Osteocyte (in vitro differentiated cells): ENCODE measurements around the gene AMPD2. TPM values are rescaled to one million over a fixed set of nuclear protein-coding genes. Genes with fewer than 3 reads are reported as not detected.
A peak's percentile ranks its signal among the peaks of the same experiment; 100 is the strongest.

ENCODE experiments used
- DNase-seq: peaks from one replicate; pipeline ENCODE4 v3.0.0; 2021; ENCODE audit warnings: mixed read lengths; ENCODE audit not compliant: unreplicated experiment; ENCODE audit errors: extremely low spot score
- H3K27ac Mint-ChIP-seq: one replicate; pipeline ENCODE4 v1.8.0; 2021; ENCODE audit warnings: mild to moderate bottlenecking, mixed read lengths; ENCODE audit not compliant: unreplicated experiment
- H3K27me3 Mint-ChIP-seq: one replicate; pipeline ENCODE4 v1.8.0; 2021; ENCODE audit warnings: mixed read lengths; ENCODE audit not compliant: unreplicated experiment
- H3K36me3 Mint-ChIP-seq: one replicate; pipeline ENCODE4 v1.8.0; 2021; ENCODE audit warnings: mixed read lengths; ENCODE audit not compliant: unreplicated experiment
- H3K4me1 Mint-ChIP-seq: one replicate; pipeline ENCODE4 v1.8.0; 2021; ENCODE audit warnings: mixed read lengths; ENCODE audit not compliant: unreplicated experiment
- H3K4me3 Mint-ChIP-seq: one replicate; pipeline ENCODE4 v1.8.0; 2021; ENCODE audit warnings: mild to moderate bottlenecking, moderate library complexity, mixed read lengths; ENCODE audit not compliant: unreplicated experiment
- H3K9me3 Mint-ChIP-seq: one replicate; pipeline ENCODE4 v1.8.0; 2021; ENCODE audit warnings: mixed read lengths; ENCODE audit not compliant: unreplicated experiment
- CTCF ChIP-seq: fragments of 200-600 bp; sonication (generic); IDR thresholded peaks from 2 replicates; pipeline ENCODE4 v1.5.0; 2021; ENCODE audit warnings: antibody characterized with exemption, mild to moderate bottlenecking, moderate library complexity
- total RNA-seq: library from RNA; stranded (reverse); gene quantifications from 2 replicates; pipeline ENCODE4 v1.2.1, GENCODE V29; 2021

Gene AMPD2
- total RNA-seq, 1 donor from 2014 or later: 64.0 TPM

GRCh38 chr1:109652402-109652801 is 32.8 kb downstream of the AMPD2 start:
- H3K9me3 Mint-ChIP-seq: no peaks in the 10 kb centered on the region
- peaks cover 2% of the 10 kb centered on the region for H3K27me3 Mint-ChIP-seq
- no peak for TF ChIP-seq CTCF
- no peak for DNase-seq
- H3K4me3 Mint-ChIP-seq: no peak overlapping the region
- no peaks in the 10 kb centered on the region for H3K36me3 Mint-ChIP-seq
- no peak overlapping the region for H3K27ac Mint-ChIP-seq
- H3K4me1 Mint-ChIP-seq: peaks cover 37% of the 10 kb centered on the region

GRCh38 chr1:109653306-109653705 is 33.7 kb downstream of the AMPD2 start:
- H3K4me3 Mint-ChIP-seq: no peak overlapping the region

GRCh38 chr1:109654519-109654918 is 34.9 kb downstream of the AMPD2 start:
- Mint-ChIP-seq H3K27ac (no peak overlapping the region), H3K9me3 (no peaks in the 10 kb centered on the region), H3K4me3 (no peak overlapping the region), H3K4me1 (peaks cover 35% of the 10 kb centered on the region), H3K36me3 (peaks cover 6% of the 10 kb centered on the region), H3K27me3 (peaks cover 2% of the 10 kb centered on the region)
- no peak for DNase-seq
- TF ChIP-seq CTCF: no peak

More at GRCh38 chr1:109653306-109653705, 33.7 kb downstream of the AMPD2 start:
- no peak for DNase-seq
- H3K9me3 Mint-ChIP-seq: no peaks in the 10 kb centered on the region
- peaks cover 2% of the 10 kb centered on the region for H3K27me3 Mint-ChIP-seq
- peaks cover 37% of the 10 kb centered on the region for H3K4me1 Mint-ChIP-seq
- no peak for TF ChIP-seq CTCF
- no peaks in the 10 kb centered on the region for H3K36me3 Mint-ChIP-seq
- H3K27ac Mint-ChIP-seq: no peak overlapping the region

GRCh38 chr1:109655615-109656519 is 36.2 kb downstream of the AMPD2 start, which contains the start of gene GSTM4:
TSS of gene GSTM4 (plus strand) at chr1:109656099. CDS start at chr1:109656390, 291 bp downstream.
- peak within 1 kb of the TSS; percentile 89 for H3K4me3 Mint-ChIP-seq
- DNase-seq: peak; percentile 93

More at GRCh38 chr1:109655615-109656519, 36.2 kb downstream of the AMPD2 start, which contains the start of gene GSTM4:
- Mint-ChIP-seq H3K27me3 (peaks cover 2% of the 10 kb centered on the region), H3K27ac (peak within 1 kb of the TSS; percentile 94), H3K36me3 (peaks cover 12% of the 10 kb centered on the region), H3K4me1 (peaks cover 25% of the 10 kb centered on the region), H3K9me3 (no peaks in the 10 kb centered on the region)
- TF ChIP-seq CTCF: no peak
